Measurements from ENCODE around the gene JAGN1. TPM values are rescaled to one million over a fixed set of nuclear protein-coding genes. Genes with fewer than 3 reads are reported as not detected.

Gene JAGN1
- total and polyA plus RNA-seq, 9 of the 15 experiments (the other 6 are each of a cell fraction or from before 2014, with no cell fraction given): 31.6 to 77.8 (median 40.3) TPM

DNA sequence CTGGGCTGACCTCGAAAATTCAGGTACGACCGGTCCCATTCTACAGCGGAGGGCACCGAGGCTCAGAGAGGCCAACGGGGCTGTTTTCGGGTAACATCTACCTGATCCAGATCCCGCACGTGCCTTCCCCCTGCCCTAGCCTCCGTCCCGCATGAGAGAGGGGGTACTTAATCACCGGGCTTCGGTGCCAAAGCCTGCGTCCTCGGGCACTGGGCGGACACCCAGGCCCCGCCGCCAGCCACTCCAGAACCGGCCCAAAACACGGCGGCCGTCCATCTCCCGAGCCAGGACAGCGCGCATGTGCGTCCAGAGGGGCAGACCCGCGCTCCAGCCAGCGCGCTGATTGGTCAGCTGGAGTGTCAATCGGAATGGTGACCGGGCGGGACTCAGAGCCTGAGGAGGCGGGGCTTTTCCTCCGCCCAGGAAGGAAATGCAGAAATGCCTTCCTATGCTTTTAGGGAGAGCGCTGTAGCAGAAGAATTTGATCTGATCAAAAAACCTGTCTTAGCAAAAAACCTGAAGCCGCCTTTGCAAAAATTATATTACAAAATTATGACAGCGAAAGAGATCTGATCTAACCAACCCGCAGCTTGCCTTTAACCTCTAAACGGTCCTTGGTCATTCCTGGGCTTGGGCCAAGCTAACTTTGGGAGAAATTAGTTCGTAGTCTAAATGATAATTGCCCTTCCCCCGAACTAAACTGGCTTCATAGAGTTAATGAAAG is 46.5 kb upstream of the JAGN1 start, which contains the start of gene RPUSD3 (continued):
- TF ChIP-seq YY1 (IDR thresholded peaks at IDR 0.05; ENCODE audit: borderline replicate concordance in 1 of 3, control insufficient read depth in 1 of 3, extremely low read depth in 1 of 3, insufficient read depth in 3 of 3, insufficient read length in 1 of 3, insufficient replicate concordance in 2 of 3, low read depth in 1 of 3, low read length in 2 of 3) (peak in 2 of 3 experiments; percentile 47 to 78), ZNF780A (CRISPR knock-in tag; IDR thresholded peaks at IDR 0.05) (no peak), HNRNPLL (IDR thresholded peaks at IDR 0.05; ENCODE audit: low read depth, low read length, poor library complexity, severe bottlenecking) (no peak), TAF9B (IDR thresholded peaks at IDR 0.05; ENCODE audit: partially characterized antibody) (peak; percentile 89), FOXK2 (conservative IDR thresholded peaks at IDR 0.05 in 1 of 2, IDR thresholded peaks at IDR 0.05 in 1 of 2; ENCODE audit: low read depth in 2 of 2) (no peak; a peak in 1 of 4 replicates), TCF3 (CRISPR knock-in tag; IDR thresholded peaks at IDR 0.05) (no peak), ZNF232 (CRISPR knock-in tag; IDR thresholded peaks at IDR 0.05) (no peak), NKRF (IDR thresholded peaks at IDR 0.05; ENCODE audit: borderline replicate concordance) (peak; percentile 74; the same call in 1 of the 2 replicates), BRD9 (IDR thresholded peaks at IDR 0.05; ENCODE audit: low read depth, partially characterized antibody) (peak; percentile 47), GATAD2B (IDR thresholded peaks at IDR 0.05; ENCODE audit: borderline replicate concordance) (no peak), SRSF7 (optimal IDR thresholded peaks at IDR 0.05; ENCODE audit: low read depth, low read length) (no peak), L3MBTL2 (IDR thresholded peaks at IDR 0.05) (peak; percentile 73; the same call in 1 of the 2 replicates), POLR2AphosphoS5 (IDR thresholded peaks at IDR 0.05; ENCODE audit: control insufficient read depth, insufficient read depth, low read depth, low read length) (peak; percentile 69), FOXJ3 (CRISPR knock-in tag; IDR thresholded peaks at IDR 0.05) (no peak), ZNF134 (CRISPR knock-in tag; conservative IDR thresholded peaks at IDR 0.05) (no peak), GTF2A2 (tag; IDR thresholded peaks at IDR 0.05) (no peak)
- TF ChIP-seq, protein P1, sequence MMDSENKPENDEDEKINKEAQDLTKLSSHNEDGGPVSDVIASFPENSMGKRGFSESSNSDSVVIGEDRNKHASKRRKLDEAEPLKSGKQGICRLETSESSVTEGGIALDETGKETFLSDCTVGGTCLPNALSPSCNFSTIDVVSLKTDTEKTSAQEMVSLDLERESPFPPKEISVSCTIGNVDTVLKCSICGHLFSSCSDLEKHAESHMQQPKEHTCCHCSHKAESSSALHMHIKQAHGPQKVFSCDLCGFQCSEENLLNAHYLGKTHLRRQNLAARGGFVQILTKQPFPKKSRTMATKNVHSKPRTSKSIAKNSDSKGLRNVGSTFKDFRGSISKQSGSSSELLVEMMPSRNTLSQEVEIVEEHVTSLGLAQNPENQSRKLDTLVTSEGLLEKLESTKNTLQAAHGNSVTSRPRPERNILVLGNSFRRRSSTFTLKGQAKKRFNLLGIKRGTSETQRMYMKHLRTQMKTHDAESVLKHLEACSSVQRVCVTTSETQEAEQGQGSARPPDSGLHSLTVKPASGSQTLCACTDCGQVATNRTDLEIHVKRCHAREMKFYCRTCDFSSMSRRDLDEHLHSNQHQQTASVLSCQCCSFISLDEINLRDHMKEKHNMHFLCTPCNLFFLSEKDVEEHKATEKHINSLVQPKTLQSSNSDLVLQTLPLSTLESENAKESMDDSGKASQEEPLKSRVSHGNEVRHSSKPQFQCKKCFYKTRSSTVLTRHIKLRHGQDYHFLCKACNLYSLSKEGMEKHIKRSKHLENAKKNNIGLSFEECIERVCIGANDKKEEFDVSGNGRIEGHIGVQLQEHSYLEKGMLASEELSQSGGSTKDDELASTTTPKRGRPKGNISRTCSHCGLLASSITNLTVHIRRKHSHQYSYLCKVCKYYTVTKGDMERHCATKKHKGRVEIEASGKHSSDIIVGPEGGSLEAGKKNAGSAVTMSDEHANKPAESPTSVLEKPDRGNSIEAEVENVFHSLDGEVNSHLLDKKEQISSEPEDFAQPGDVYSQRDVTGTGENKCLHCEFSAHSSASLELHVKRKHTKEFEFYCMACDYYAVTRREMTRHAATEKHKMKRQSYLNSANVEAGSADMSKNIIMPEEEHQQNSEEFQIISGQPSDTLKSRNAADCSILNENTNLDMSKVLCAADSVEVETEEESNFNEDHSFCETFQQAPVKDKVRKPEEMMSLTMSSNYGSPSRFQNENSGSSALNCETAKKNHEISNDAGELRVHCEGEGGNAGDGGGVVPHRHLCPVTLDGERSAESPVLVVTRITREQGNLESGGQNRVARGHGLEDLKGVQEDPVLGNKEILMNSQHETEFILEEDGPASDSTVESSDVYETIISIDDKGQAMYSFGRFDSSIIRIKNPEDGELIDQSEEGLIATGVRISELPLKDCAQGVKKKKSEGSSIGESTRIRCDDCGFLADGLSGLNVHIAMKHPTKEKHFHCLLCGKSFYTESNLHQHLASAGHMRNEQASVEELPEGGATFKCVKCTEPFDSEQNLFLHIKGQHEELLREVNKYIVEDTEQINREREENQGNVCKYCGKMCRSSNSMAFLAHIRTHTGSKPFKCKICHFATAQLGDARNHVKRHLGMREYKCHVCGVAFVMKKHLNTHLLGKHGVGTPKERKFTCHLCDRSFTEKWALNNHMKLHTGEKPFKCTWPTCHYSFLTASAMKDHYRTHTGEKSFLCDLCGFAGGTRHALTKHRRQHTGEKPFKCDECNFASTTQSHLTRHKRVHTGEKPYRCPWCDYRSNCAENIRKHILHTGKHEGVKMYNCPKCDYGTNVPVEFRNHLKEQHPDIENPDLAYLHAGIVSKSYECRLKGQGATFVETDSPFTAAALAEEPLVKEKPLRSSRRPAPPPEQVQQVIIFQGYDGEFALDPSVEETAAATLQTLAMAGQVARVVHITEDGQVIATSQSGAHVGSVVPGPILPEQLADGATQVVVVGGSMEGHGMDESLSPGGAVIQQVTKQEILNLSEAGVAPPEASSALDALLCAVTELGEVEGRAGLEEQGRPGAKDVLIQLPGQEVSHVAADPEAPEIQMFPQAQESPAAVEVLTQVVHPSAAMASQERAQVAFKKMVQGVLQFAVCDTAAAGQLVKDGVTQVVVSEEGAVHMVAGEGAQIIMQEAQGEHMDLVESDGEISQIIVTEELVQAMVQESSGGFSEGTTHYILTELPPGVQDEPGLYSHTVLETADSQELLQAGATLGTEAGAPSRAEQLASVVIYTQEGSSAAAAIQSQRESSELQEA (IDR thresholded peaks at IDR 0.05; ENCODE audit: low read depth): no peak

All from K562 (cell line).